CD4-positive, CD25-positive, alpha-beta regulatory T cell (primary cell): Measurements from ENCODE around the gene HSDL1. TPM values are rescaled to one million over a fixed set of nuclear protein-coding genes. Genes with fewer than 3 reads are reported as not detected.
A peak's percentile ranks its signal among the peaks of the same experiment; 100 is the strongest.

Experiments
- ATAC-seq, 2 donors: fragments of 150-1000 bp; cut with Tn5 transposase; one replicate each; pipeline ENCODE4 v1.10.0; 2021; ENCODE audit warnings: low read depth in 2 of 2, moderate number of reproducible peaks in 2 of 2, moderate library complexity in 1 of 2
- DNase-seq, 3 donors: peaks; one replicate each; pipeline versions ENCODE4 v3.0.0 to v3.0.0-alpha.2; 2012 to 2022; ENCODE audit warnings: mixed read lengths in 1 of 3
- H3K27ac ChIP-seq: one replicate; pipeline ENCODE4 v1.7.0; 2013; ENCODE audit warnings: mild to moderate bottlenecking, low read length; ENCODE audit not compliant: insufficient read depth, poor library complexity, severe bottlenecking
- H3K27me3 ChIP-seq: one replicate; pipeline ENCODE4 v1.7.0; 2013; ENCODE audit warnings: low read length; ENCODE audit not compliant: control insufficient read depth, insufficient read depth
- H3K36me3 ChIP-seq: one replicate; pipeline ENCODE4 v1.7.0; 2013; ENCODE audit warnings: mild to moderate bottlenecking, low read length, moderate library complexity; ENCODE audit not compliant: control insufficient read depth, insufficient read depth
- H3K4me1 ChIP-seq: 2 replicates; pipeline ENCODE4 v1.7.0; 2013; ENCODE audit warnings: mild to moderate bottlenecking, low read length; ENCODE audit not compliant: insufficient read depth, control insufficient read depth, poor library complexity, severe bottlenecking
- H3K4me3 ChIP-seq: one replicate; pipeline ENCODE4 v1.7.0; 2013; ENCODE audit warnings: low read depth, mild to moderate bottlenecking, low read length, moderate library complexity
- H3K9me3 ChIP-seq, 2 experiments: 1 replicate in 1 of 2; 2 replicates in 1 of 2; pipeline ENCODE4 v1.7.0; 2013; ENCODE audit warnings: low read length in 2 of 2, mild to moderate bottlenecking in 1 of 2, moderate library complexity in 1 of 2; ENCODE audit not compliant: control insufficient read depth in 2 of 2
- H3K27ac Mint-ChIP-seq, 3 donors: one replicate each; pipeline ENCODE4 v1.8.0; 2020 to 2022; ENCODE audit warnings: mild to moderate bottlenecking in 3 of 3, mixed read lengths in 3 of 3, moderate library complexity in 2 of 3
- H3K27me3 Mint-ChIP-seq: one replicate; pipeline ENCODE4 v1.8.0; 2022; ENCODE audit warnings: mild to moderate bottlenecking, mixed read lengths
- H3K36me3 Mint-ChIP-seq: one replicate; pipeline ENCODE4 v1.8.0; 2020; ENCODE audit warnings: mixed read lengths
- H3K4me1 Mint-ChIP-seq, 4 donors: one replicate each; pipeline ENCODE4 v1.8.0; 2020 to 2022; ENCODE audit warnings: mixed read lengths in 4 of 4, mild to moderate bottlenecking in 1 of 4
- H3K4me3 Mint-ChIP-seq, 4 donors: one replicate each; pipeline ENCODE4 v1.8.0; 2020 to 2022; ENCODE audit warnings: mild to moderate bottlenecking in 4 of 4, mixed read lengths in 4 of 4, moderate library complexity in 3 of 4
- H3K9me3 Mint-ChIP-seq, 7 donors: one replicate each; pipeline ENCODE4 v1.8.0; 2020 to 2022; ENCODE audit warnings: mixed read lengths in 7 of 7, mild to moderate bottlenecking in 3 of 7, moderate library complexity in 2 of 7
- polyA plus RNA-seq, 4 donors: library from polyadenylated mRNA; unstranded; fragments of 300-500 nt; fragmentation: Illumina TruSeq; gene quantifications; one replicate each; pipeline ENCODE4 v1.2.3, GENCODE V29; 2021
- total RNA-seq: library from RNA; stranded (reverse); gene quantifications from one replicate; pipeline ENCODE4 v1.2.3, GENCODE V29; 2022

The HSDL1 gene
- total and polyA plus RNA-seq, 5 donors from 2014 or later, result 6.8 to 17.3 (median 9.9) TPM

GRCh38 chr16:84105948-84106740 is 38.8 kb downstream of the HSDL1 start:
- H3K27me3 ChIP-seq, result no peaks in the 10 kb centered on the region
- H3K36me3 ChIP-seq, result peaks cover 39% of the 10 kb centered on the region
- no peak overlapping the region for H3K27ac ChIP-seq
- no peaks in the 10 kb centered on the region for H3K9me3 ChIP-seq
- no peaks in the 10 kb centered on the region for H3K27me3 Mint-ChIP-seq
- H3K4me1 ChIP-seq, result peaks cover 3% of the 10 kb centered on the region
- DNase-seq, result no peak
- H3K4me3 Mint-ChIP-seq, result peak overlapping the region in 2 of 4 donors; percentile 14 to 47
- peaks cover 24% of the 10 kb centered on the region for H3K36me3 Mint-ChIP-seq
- H3K9me3 Mint-ChIP-seq, result no peaks in the 10 kb centered on the region
- H3K4me1 Mint-ChIP-seq, result peaks cover 28 to 81% (median 52%) of the 10 kb centered on the region in 4 donors
- no peak for ATAC-seq
- no peak overlapping the region for H3K4me3 ChIP-seq
- H3K27ac Mint-ChIP-seq, result peak overlapping the region; percentile 35 to 91 (median 67)

- H3K4me3 Mint-ChIP-seq, result peak overlapping the region in 2 of 4 donors; percentile 24 to 50
- Histone ChIP-seq H3K4me3 (no peak overlapping the region), H3K4me1 (peaks cover 3% of the 10 kb centered on the region), H3K27me3 (no peaks in the 10 kb centered on the region), H3K9me3 (no peaks in the 10 kb centered on the region), H3K36me3 (peaks cover 36% of the 10 kb centered on the region), H3K27ac (no peak overlapping the region)
- H3K36me3 Mint-ChIP-seq, result peaks cover 24% of the 10 kb centered on the region
- no peaks in the 10 kb centered on the region for H3K9me3 Mint-ChIP-seq
- H3K27me3 Mint-ChIP-seq, result no peaks in the 10 kb centered on the region
- peak overlapping the region in 2 of 3 donors; percentile 65 to 67 for H3K27ac Mint-ChIP-seq
- ATAC-seq, result no peak
- no peak for DNase-seq
- peaks cover 21 to 75% (median 44%) of the 10 kb centered on the region in 4 donors for H3K4me1 Mint-ChIP-seq
These were observed 39.6 kb downstream of the HSDL1 start for GRCh38 chr16:84105301-84105815.

- peak overlapping the region in 1 of 3 donors; percentile 65 for H3K27ac Mint-ChIP-seq
- H3K4me1 ChIP-seq, result peaks cover 3% of the 10 kb centered on the region
- H3K27me3 Mint-ChIP-seq, result no peaks in the 10 kb centered on the region
- H3K4me3 Mint-ChIP-seq, result no peak overlapping the region
- peaks cover 21 to 75% (median 45%) of the 10 kb centered on the region in 4 donors for H3K4me1 Mint-ChIP-seq
- H3K9me3 Mint-ChIP-seq, result no peaks in the 10 kb centered on the region
- no peak for DNase-seq
- H3K27ac ChIP-seq, result no peak overlapping the region
- H3K27me3 ChIP-seq, result no peaks in the 10 kb centered on the region
- no peak for ATAC-seq
- H3K36me3 Mint-ChIP-seq, result peaks cover 25% of the 10 kb centered on the region
- no peak overlapping the region for H3K4me3 ChIP-seq
- H3K9me3 ChIP-seq, result no peaks in the 10 kb centered on the region
- H3K36me3 ChIP-seq, result peaks cover 26% of the 10 kb centered on the region
These were observed 40.7 kb downstream of the HSDL1 start for GRCh38 chr16:84104231-84104630.

GRCh38 chr16:84103678-84104077 is 41.3 kb downstream of the HSDL1 start:
- H3K4me3 ChIP-seq, result no peak overlapping the region
- Mint-ChIP-seq H3K36me3 (peaks cover 28% of the 10 kb centered on the region), H3K4me1 (peaks cover 21 to 74% (median 42%) of the 10 kb centered on the region in 4 donors), H3K9me3 (no peaks in the 10 kb centered on the region), H3K27me3 (no peaks in the 10 kb centered on the region), H3K4me3 (no peak overlapping the region), H3K27ac (no peak overlapping the region)
- H3K9me3 ChIP-seq, result no peaks in the 10 kb centered on the region
- no peak overlapping the region for H3K27ac ChIP-seq
- peaks cover 26% of the 10 kb centered on the region for H3K36me3 ChIP-seq
- H3K4me1 ChIP-seq, result peaks cover 3% of the 10 kb centered on the region
- peak in 1 of 3 donors; percentile 14 for DNase-seq
- H3K27me3 ChIP-seq, result no peaks in the 10 kb centered on the region
- ATAC-seq, result no peak

GRCh38 chr16:84098939-84099338 is 46.0 kb downstream of the HSDL1 start:
- Histone ChIP-seq H3K36me3 (peaks cover 62% of the 10 kb centered on the region), H3K4me1 (no peaks in the 10 kb centered on the region), H3K27ac (no peak overlapping the region), H3K4me3 (no peak overlapping the region), H3K9me3 (no peaks in the 10 kb centered on the region), H3K27me3 (no peaks in the 10 kb centered on the region)
- H3K4me3 Mint-ChIP-seq, result no peak overlapping the region
- peaks cover 25% of the 10 kb centered on the region for H3K36me3 Mint-ChIP-seq
- ATAC-seq (no peak), DNase-seq (no peak)
- H3K4me1 Mint-ChIP-seq, result peaks cover 15 to 43% (median 24%) of the 10 kb centered on the region in 4 donors
- H3K9me3 Mint-ChIP-seq, result no peaks in the 10 kb centered on the region
- no peaks in the 10 kb centered on the region for H3K27me3 Mint-ChIP-seq
- no peak overlapping the region for H3K27ac Mint-ChIP-seq

GRCh38 chr16:84096447-84097005 is 48.5 kb downstream of the HSDL1 start:
- Mint-ChIP-seq H3K27ac (peak overlapping the region in 1 of 3 donors; percentile 48), H3K4me1 (peaks cover 4 to 23% (median 12%) of the 10 kb centered on the region in 4 donors), H3K36me3 (peaks cover 35% of the 10 kb centered on the region), H3K9me3 (no peaks in the 10 kb centered on the region), H3K4me3 (no peak overlapping the region), H3K27me3 (no peaks in the 10 kb centered on the region)
- Histone ChIP-seq H3K36me3 (peaks cover 81% of the 10 kb centered on the region), H3K4me1 (no peaks in the 10 kb centered on the region), H3K27me3 (no peaks in the 10 kb centered on the region), H3K9me3 (no peaks in the 10 kb centered on the region), H3K4me3 (no peak overlapping the region), H3K27ac (no peak overlapping the region)
- ATAC-seq (no peak), DNase-seq (no peak)

GRCh38 chr16:84095466-84095865 is 49.5 kb downstream of the HSDL1 start:
- no peak overlapping the region for H3K4me3 ChIP-seq
- Mint-ChIP-seq H3K4me3 (no peak overlapping the region), H3K36me3 (peaks cover 43% of the 10 kb centered on the region), H3K27me3 (no peaks in the 10 kb centered on the region), H3K9me3 (no peaks in the 10 kb centered on the region), H3K4me1 (peaks cover 4 to 20% (median 11%) of the 10 kb centered on the region in 4 donors), H3K27ac (no peak overlapping the region)
- peaks cover 87% of the 10 kb centered on the region for H3K36me3 ChIP-seq
- H3K27ac ChIP-seq, result no peak overlapping the region
- ATAC-seq, result no peak
- no peaks in the 10 kb centered on the region for H3K4me1 ChIP-seq
- no peaks in the 10 kb centered on the region for H3K9me3 ChIP-seq
- H3K27me3 ChIP-seq, result no peaks in the 10 kb centered on the region
- no peak for DNase-seq
